ENCODE measurements around the gene TAAR8.
"Not testable (repeated sequence)": the region's sequence is repeated elsewhere in the genome, so short reads cannot be mapped to it uniquely, and the experiment has no call there.

TAAR8 gene

GRCh38 chr6:132560087-132560486 is 7.6 kb downstream of the TAAR8 start:
- H3K36me3 ChIP-seq (ENCODE audit: control insufficient read depth in 2 of 2, insufficient read depth in 1 of 2, low read length in 2 of 2); H3K27ac ChIP-seq (ENCODE audit: extremely low read depth, low read depth, low read length); POLR2A ChIA-PET; H3K4me3 ChIP-seq (ENCODE audit: low read depth, low read length); H3K4me1 ChIP-seq (ENCODE audit: control insufficient read depth, insufficient read depth, low read length); H3K9me3 ChIP-seq (ENCODE audit: control insufficient read depth, insufficient read depth, low read depth, low read length): not testable (repeated sequence)
- CTCF ChIA-PET: interaction anchor here (1.4 kb wide), 1 partner anchor 207 kb away, joined by 4 read pairs; no protein-coding TSS in a partner anchor
- TF ChIP-seq ZNF146 (tag by site-specific recombination; IDR thresholded peaks at IDR 0.05): peak; percentile 81

GRCh38 chr6:132566404-132566803 is 13.9 kb downstream of the TAAR8 start:
- H3K36me3 ChIP-seq (ENCODE audit: control insufficient read depth in 2 of 2, insufficient read depth in 1 of 2, low read length in 2 of 2): no peaks in the 10 kb centered on the region
- no peaks in the 10 kb centered on the region for H3K4me1 ChIP-seq (ENCODE audit: control insufficient read depth, insufficient read depth, low read length)
- no peaks in the 10 kb centered on the region for H3K9me3 ChIP-seq (ENCODE audit: control insufficient read depth, insufficient read depth, low read depth, low read length)
- no peak overlapping the region for H3K4me3 ChIP-seq (ENCODE audit: low read depth, low read length)
- no peak overlapping the region for H3K27ac ChIP-seq (ENCODE audit: extremely low read depth, low read depth, low read length)
- POLR2A ChIA-PET: no interaction called here
- CTCF ChIA-PET: interaction anchor here (0.8 kb wide), 1 partner anchor 33 kb away, joined by 3 read pairs; no protein-coding TSS in a partner anchor
- no peak for TF ChIP-seq CTCF (tag by site-specific recombination; IDR thresholded peaks at IDR 0.05)
- TF ChIP-seq SCRT1 (tag by site-specific recombination; IDR thresholded peaks at IDR 0.05; ENCODE audit: borderline replicate concordance): no peak
- no peak for TF ChIP-seq PRDM10 (tag by site-specific recombination; IDR thresholded peaks at IDR 0.05)
- TF ChIP-seq OVOL3 (tag by site-specific recombination; IDR thresholded peaks at IDR 0.05): no peak
- TF ChIP-seq YY2 (tag by site-specific recombination; IDR thresholded peaks at IDR 0.05): no peak
- TF ChIP-seq HOXC10 (CRISPR knock-in tag; IDR thresholded peaks at IDR 0.05): no peak
- TF ChIP-seq ZNF837 (tag by site-specific recombination; IDR thresholded peaks at IDR 0.05): no peak
- no peak for TF ChIP-seq ZBTB49 (tag by site-specific recombination; IDR thresholded peaks at IDR 0.05; ENCODE audit: low read depth)
- TF ChIP-seq AEBP2 (tag by site-specific recombination; IDR thresholded peaks at IDR 0.05; ENCODE audit: borderline replicate concordance): no peak
- TF ChIP-seq GFI1B (tag by site-specific recombination; IDR thresholded peaks at IDR 0.05): no peak
- TF ChIP-seq MYNN (tag by site-specific recombination; IDR thresholded peaks at IDR 0.05; ENCODE audit: borderline replicate concordance): no peak
- no peak for TF ChIP-seq ZNF433 (tag by site-specific recombination; IDR thresholded peaks at IDR 0.05; ENCODE audit: low read depth)

Data from HEK293 (cell line).